HL-60/S4 treated with phorbol 12-myristate 13-acetate at 8.2 ng/mL for 4 days and 3 days (cell line): ENCODE data around the gene PITX3.
"Not testable (repeated sequence)": the region's sequence is repeated elsewhere in the genome, so short reads cannot be mapped to it uniquely, and the experiment has no call there.

Experiments
- in situ Hi-C: fragments of 300-500 bp; cut with MboI; formaldehyde crosslinking; loops from 2 replicates; pipeline ENCODE4 v1.15.0; 2022; ENCODE audit warnings: low sequenced_read_pairs

The PITX3 gene

DNA sequence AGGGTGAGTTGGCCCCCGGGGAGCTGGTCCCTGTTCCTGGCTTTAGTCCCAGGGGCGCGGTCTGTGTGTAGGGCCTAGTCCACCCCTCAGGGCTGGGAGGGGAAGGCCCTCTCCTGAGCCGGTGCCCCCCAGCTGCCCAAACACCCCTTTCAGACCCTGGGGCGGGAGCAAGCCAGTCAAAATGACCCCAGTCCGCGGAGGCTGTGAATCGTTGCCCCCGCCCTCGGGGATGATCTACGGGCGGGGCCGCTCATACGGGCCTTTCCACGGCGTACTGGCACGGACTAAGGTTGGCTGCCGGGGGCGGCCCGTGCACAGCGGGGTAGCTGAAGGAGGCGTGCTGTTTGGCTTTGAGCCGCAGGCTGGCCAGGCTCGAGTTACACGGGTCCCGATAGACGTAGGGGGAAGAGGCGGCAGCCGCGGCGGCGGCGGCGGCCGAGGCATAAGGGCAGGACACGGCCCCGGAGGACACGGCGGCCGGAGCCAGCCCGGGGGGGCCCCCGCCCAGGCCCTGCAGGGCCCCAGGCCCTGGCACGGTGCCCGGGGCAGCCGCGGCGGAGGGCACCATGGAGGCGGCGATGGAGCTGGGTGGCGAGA lies 10.9 kb downstream of the PITX3 start:
- in situ Hi-C loops: loop anchor here (25.0 kb wide), 1 partner anchor 257 kb away; no protein-coding TSS in a partner anchor

DNA sequence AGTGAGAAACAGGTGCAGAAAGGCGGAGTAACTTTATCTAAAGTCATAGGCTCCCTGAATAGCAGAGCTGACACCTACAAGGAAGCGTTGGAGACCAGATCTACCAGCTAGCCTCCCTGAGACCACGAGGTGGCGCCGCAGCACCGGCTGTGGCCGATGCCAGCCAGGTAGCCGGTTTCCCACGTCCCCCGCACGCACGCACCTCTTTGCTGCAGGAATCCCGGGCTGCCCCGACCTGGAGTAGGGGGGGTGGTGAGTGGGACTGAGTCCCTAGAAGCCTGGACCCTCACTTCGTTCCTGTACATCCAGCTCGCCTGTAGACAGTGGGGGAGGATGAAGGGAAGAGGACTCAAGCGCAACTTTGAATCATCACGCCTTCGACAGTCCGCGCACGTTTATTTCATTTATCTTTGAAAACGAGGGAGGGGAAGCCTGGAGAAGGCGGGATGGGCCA lies 11.5 kb downstream of the PITX3 start:
- in situ Hi-C loops: loop anchor here (10.0 to 25.0 kb wide), 2 partner anchors 125 to 257 kb away; no protein-coding TSS in a partner anchor

DNA sequence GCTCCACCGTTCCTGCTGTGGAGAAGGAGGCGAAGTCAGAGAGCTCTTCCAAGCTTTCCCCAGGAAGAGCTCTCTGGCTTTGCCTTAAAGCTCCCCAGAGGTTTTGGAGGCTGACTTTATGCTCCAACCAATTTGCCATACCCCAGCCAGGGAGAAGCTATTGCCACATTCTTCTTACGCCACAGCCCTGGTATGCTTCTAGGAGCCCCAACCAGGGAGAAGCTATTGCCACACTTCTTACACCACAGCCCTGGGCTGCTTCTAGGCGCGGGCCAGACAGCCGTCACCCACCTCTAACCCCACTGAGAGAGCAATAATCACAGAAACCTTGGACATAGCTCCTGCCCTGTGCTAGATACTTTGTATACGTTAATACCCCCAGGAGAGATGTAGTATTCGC lies 14.3 kb downstream of the PITX3 start:
- in situ Hi-C loops: loop anchor here (10.0 to 25.0 kb wide), 2 partner anchors 128 to 260 kb away; no protein-coding TSS in a partner anchor

DNA sequence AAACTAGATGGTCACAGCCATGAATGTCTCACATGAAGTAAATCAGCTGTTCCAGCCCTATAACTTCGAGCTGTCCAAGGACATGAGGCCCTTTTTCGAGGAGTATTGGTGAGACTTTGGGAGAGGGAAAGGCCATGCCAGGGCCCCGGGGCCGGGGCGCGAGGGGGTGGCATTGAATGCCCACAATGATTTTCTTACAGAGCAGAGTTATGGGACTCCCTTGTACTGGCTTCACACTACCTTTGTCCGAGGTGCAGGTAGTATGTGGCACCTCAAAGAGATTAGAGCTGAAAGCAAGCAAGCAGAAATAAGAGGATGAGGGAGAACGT lies 14.8 kb downstream of the PITX3 start:
- in situ Hi-C loops: loop anchor here (10.0 to 25.0 kb wide), 2 partner anchors 128 to 261 kb away; no protein-coding TSS in a partner anchor

DNA sequence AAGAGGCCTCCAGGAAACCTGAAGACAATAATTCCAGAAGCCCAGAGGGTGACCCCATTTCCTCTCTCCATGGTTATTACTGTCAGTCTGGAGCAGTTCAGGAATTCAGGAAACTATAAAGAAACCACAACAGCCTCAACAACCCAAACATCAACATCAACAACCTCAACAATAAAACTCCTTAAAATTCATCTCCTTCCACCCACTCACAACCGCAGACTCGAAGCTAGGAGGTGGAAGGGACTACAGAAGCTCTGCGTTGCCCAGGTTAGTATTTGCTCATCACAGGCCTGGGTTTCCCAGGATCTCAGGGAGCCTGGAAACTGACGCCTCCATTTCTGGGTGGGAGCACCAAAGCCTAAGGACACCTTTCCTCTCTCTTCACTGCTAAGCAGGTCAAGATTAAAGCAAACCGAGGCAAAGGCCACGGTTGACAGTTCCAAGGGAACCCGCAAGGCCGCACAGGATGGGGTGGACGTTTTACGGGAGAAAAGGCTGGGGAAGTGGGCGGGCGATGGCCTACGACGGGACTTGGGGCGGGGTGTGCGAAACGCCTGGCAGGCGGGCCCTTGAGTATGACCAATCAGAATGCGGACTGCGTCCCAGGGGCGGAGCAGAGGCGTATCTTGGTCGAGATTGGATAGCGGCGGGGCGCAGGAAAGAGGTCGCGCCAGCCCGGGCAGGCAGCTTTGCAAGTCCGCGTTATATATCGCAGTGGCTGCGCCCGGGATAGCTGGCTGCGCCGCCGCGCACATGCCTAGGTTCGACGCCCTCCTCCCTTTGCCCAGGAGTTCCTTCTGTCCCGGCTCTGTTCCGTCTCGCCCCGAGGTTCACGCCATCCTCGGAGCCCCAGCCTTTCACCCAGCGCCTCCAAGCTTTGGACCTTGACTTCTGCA lies 15.4 kb downstream of the PITX3 start, which contains the start of gene ELOVL3:
TSS of gene ELOVL3 (plus strand) at position 654 of the 896 bp plus-strand sequence. CDS start 250 bp downstream, outside the sequence.
- in situ Hi-C loops: loop anchor here (10.0 to 25.0 kb wide), 2 partner anchors 129 to 261 kb away; no protein-coding TSS in a partner anchor

DNA sequence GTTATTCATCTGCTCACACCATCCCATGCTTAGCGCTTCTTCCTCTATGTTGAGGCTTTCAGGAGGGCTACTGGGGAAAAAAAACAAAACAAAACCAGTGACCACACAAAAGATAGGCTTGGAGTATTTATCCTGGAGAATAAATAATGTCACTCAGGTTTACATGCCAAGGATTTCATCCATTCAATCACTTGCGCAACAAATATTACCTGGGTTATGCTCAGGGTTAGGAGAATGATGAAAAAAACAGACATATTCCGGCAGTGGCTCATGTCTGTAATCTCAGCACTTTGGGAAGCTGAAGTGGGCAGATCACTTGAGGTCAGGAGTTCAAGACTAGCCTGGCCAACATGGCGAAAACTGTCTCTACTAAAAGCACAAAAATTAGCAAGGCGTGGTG lies 18.5 kb downstream of the PITX3 start:
- in situ Hi-C loops: loop anchor here (10.0 kb wide), 1 partner anchor 132 kb away; no protein-coding TSS in a partner anchor

DNA sequence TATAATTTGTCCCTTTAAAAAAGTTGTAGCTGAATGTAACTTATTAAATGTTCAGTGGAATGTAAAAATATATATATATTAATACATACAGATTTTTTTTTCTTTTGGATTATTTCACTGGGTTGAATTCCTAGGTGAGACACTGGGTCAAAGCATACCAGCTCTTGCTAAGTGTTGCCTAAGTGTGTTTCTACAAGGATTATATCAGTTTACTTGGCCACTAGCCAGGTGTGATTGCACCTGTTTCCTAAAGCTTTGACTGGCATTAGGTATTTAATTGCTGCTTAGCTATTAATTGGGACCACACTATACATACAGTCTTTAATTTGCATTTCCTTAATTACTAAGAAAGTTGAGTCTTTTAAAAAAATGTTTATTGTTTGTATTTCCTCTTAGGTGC lies 20.7 kb downstream of the PITX3 start:
- in situ Hi-C loops: loop anchor here (10.0 kb wide), 1 partner anchor 134 kb away; no protein-coding TSS in a partner anchor

DNA sequence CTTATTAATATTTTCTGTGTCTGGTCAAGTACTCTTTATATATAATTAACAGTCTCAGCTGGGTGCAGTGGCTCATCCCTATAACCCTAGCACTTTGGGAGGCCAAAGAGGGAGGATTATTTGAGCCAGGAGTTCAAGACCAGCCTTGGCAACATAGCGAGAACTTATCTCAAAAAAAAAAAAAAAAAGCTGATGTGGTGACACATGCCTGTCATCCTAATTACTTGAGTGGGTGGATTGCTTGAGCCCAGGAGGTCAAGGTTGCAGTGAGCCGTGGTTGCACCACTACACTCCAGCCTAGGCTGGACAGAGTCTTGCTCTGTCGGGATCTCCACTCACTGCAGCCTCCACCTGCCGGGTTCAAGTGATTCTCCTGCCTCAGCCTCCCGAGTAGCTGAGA lies 21.9 kb downstream of the PITX3 start:
- in situ Hi-C loops: no loop called here

DNA sequence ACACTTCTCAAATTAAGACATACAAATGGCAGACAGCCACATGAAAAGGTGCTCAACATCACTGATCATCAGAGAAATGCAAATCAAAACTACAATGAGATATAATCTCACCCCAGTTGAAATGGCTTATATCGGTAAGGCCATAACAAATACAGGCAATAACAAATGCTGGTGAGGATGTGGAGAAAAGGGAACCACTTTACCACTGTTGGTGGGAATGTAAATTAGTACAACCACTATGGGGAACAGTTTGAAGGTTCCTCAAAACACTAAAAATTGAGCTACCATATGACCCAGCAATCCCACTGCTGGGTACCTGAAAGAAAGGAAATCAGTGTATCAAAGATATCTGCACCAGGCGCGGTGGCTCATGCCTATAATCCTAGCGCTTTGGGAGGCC lies 27.7 kb downstream of the PITX3 start:
- in situ Hi-C loops: not testable (repeated sequence)

DNA sequence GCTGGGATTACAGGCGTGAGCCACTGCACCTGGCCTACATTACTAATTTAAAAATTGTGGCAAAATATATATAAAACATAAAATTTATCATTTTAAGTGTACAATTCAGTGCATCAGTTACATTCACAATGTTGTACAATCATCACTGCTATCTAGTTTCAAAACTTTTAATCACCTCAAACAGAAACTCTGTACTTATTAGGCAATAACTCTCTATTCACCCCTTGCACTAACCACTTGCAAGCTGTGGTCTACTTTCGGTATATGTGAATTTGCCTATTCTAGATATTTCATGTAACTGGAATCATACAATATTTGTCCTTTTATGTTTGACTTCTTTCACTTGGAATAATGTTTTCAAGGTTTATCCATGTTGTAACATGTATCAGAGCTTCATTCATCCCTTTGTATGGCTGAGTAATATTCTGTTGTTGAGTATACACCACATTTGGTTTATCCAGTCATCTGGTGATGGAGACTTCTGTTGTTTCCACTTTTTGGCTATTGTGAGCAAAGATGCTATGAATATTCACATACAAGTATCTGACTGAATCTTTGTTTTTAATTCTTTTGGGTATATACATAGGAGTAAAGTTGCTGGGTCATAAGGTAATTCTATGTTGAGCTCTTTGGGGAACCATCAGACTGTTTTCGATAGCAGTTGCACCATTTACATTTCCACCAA lies 29.6 kb downstream of the PITX3 start:
- in situ Hi-C loops: no loop called here

DNA sequence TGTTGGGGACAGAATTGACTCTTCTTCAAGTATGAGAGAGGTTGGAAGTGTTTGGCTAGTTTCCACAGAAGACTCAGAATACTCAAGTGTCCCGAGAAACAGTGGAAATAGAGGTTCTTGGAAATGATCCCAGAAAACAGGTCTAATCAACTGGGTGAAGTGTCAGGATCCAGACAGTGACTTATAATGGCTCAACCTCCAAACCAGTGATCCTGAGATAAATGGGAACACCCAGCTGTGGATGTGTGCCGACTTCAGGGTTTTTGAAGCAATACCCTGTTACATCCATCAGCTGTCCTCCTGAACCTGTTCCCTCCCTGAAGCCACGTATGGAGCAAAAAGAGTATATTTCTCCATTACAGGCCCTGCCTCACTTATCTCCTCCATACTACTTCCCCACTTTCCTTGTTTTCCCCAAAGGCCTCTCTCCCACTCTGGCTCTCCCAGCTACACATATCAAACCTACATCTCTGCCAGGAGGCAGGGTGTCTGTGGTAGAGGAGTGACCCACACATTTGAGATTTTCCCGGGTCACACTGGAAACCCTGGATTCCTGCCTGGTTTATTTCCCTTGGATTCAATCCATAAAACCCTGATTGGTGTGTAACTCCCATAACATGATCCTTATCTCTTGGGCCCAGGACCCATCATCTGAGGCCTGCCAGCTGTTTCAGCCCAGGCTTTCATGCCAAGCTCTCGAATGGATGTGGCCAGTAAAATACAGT lies 32.8 kb downstream of the PITX3 start:
- in situ Hi-C loops: no loop called here

DNA sequence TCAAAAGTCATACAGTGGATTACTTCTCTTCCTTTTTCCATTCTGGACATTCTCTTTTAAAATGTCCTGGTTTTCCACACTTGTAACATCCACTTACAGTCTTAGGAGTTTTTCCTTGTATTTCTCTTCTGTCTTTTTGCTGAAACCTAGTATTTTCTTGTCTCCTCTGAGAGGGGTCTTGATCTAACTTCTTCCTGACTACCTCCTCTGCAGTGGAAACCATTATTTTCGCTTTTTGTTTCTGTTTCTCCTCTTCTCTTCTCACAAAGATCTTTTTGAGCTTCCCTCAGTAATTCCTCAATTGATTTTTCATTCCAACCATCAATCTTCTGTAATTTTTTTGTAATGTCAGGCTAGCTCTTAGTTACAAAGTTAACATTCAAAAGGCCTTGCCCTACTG lies 38.9 kb downstream of the PITX3 start:
- in situ Hi-C loops: no loop called here

DNA sequence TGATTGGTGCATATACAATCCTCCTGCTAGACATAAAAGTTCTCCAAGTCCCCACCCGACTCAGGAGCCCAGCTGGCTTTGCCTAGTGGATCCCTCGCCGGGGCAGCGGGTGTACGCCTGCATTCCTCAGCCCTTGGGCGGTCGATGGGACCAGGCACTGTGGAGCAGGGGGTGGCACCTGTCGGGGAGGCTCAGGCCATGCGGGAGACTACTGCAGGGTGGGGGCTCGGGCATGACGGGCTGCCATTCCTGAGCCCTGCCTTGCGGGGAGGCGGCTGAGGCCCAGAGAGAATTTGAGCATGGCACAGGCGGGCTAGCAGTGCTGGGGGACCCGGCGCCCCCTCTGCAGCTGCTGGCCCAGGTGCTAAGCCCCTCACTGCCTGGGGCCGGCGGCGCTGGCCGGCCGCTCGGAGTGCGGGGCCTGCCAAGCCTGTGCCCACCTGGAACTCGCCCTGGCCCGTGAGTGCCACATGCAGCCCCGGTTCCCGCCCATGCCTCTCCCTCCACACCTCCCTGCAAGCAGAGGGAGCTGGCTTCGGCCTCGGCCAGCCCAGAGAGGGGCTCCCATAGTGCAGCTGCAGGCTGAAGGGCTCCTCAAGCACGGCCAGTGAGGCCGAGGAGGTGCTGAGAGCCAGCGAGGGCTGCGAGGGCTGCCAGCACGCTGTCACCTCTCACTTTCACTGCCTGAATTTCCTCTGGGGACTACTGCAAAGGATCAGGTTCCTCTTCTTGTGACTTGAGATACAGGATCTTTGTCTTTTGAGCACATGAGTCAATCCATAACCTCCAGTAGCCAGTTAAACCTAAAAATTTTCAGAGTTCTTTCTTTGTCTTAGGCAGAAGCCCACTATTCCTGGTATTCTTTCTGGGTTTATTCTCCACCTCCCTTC lies 40.3 kb downstream of the PITX3 start:
- in situ Hi-C loops: no loop called here

DNA sequence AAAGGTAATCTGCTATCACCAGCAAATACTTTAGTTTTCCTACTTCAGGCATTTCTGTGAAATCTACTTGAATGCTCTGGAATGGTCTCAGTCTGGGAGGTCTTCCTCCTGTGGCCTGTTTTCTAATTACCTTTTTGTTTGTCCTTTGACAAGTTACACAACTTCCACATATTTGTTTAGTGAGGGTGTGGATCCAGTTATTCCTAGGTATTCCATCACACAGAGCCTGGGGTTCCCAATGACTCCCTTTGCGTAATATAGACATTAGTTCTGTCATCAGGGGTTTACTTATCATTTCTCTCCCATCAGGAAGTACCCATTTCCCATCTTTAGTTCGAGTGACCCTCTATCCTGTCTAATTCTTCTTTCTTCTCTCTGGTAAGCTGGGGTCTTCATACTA lies 43.3 kb downstream of the PITX3 start:
- in situ Hi-C loops: no loop called here

DNA sequence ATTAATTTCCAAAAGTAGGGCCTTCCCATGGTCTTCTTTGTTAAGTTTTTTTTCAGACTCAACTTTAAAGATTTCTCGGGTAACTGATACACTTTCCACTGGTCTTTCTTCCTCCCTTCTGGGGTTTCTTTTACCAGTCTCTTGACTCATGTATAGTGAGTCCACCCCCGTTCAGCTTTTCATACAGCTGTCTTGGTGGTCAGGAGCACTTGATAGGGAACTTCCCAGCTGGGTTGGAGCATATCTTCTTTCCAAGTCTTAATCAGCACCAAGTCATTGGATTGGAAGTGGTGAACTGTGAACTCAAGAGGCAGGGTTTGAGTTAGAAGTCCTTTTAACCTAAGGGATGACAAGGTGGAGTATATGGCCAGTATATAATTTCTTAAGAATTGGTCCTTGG lies 44.4 kb downstream of the PITX3 start:
- in situ Hi-C loops: no loop called here

DNA sequence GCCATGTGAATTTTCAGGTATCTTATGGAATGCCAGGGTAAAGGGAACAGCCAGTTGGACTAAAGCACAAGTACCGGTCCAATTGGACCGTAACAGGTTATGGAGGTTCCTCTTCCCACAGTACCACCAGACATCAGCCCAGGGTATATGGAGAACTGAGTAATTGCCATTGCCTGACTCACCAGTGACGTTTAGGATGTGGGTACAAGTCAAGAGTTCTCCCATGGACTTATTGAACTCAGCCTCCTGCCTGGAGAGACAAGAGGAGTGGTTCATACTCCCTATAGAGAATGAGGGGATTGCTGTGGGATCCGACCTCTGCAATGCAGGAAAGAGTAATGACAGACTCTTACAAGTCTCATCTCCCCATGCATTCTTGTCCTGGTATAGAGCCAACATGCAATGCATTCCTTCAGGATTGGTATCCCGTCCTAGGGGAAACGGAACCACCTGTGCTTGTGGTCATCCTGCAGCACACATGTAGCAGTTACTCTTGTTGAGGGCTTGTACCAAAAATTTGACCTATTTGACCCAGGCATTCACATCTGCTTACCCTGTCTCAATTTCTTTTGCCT lies 45.9 kb downstream of the PITX3 start:
- in situ Hi-C loops: no loop called here

DNA sequence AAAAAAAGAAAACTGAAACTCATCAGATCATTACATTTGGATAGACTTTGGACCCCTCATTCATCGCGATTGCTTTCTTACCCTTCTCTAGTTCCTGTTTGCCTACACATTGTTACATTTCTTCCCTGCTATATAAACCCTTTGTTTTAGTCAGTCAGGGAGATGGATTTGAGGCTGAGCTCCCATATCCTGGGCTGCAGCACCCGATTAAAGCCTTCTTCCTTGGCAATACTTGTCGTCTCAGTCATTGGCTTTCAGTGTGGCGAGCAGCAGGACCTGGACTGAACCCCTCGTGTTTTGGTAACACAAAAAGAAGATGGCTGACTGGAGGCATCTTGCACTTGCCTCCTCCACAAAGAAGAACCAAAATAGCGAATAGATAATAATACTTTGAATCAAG lies 49.4 kb downstream of the PITX3 start:
- in situ Hi-C loops: no loop called here

DNA sequence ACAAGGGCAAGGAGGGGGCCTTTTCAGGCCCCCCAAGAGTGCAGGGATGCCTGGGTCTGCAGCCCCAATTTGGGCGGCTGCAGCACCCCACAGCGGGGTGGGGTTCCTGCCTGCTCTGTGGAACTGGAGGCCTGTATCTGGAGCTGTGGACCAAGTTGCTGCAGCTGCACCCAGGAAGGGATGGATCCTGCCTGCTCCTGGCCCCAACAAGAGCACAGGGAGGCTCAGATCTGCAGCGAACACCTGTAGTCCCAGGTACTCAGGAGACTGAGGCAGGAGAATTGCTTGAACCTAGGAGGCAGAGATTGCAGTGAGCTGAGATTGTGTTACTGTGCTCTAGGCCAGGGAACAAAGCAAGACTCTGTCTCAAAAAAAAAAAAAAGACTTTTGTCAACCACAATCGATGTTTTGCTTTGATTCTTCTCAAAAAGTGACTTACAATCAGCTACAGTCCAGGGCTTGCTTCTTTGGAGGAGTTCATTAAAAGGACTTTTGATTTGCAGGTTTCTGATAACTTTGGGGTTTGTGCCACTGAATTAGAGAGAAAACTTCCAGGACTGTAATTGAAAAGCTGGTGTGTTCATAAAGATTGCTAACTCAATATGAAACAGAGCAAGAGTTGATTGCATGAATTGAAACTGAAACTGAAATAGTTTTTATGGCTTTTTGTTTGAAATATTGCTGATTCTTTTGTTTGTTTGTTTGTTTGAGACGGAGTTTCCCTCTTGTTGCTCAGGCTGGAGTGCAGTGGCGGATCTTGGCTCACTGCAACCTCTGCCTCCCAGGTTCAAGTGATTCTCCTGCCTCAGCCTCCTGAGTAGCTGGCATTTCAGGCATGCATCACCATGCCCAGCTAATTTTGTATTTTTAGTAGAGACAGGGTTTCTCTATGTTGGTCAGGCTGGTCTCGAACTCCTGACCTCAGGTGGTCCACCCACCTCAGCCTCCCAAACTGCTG lies 52.1 kb downstream of the PITX3 start:
- in situ Hi-C loops: not testable (repeated sequence)
